ENCODE measurements around the gene NINJ2. TPM values are rescaled to one million over a fixed set of nuclear protein-coding genes. Genes with fewer than 3 reads are reported as not detected.
A peak's percentile ranks its signal among the peaks of the same experiment; 100 is the strongest.

NINJ2 gene
- total RNA-seq, 6 experiments from 2014 or later = 6.4 to 17.7 (median 12.5) TPM

DNA sequence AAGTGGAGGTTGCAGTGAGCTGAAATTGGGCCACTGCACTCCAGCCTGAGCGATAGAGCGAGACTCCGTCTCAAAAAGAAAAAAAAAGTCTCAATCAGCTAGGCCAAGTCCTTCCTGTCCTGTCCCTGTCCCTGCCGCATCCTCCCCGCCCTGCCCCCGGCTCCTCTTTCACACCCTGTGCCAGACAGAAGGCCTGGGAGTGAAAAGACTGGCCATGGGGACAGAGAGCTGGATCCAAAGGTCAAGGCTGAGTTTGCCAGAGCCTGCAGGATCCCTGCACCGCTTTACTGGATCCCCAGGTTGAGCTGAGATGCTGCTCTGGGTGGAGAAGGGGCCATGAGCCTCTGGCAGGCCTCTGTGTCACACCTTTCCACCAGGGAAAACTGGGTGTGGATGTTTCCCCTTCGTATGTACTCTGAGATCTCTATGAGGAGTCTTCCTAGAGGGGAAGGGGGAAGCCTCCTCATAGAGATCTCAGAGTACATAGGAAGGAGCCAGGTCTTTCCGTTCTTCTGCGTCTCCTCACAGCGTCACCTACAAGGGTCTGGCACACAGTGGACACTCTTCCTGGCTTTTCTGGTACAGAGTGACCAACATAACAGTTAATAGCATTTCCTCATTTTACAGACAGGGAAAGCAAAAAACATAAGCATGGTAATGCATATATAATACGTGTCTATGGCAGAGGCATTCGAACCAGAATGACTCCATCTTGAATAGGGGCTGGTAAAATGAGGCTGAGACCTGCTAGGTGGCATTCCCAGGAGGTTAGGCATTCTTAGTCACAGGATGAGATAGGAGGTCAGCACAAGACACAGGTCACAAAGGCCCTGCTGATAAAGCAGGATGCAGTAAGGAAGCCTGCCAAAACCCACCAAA is 35.1 kb downstream of the NINJ2 start:
- Histone ChIP-seq H3K4me3 (no peak overlapping the region), H3K27ac (no peak overlapping the region), H3K36me3 (no peaks in the 10 kb centered on the region), H3K9me3 (no peaks in the 10 kb centered on the region), H3K4me1 (peaks cover 0 to 31% (median 13%) of the 10 kb centered on the region in 4 donors), H3K27me3 (no peaks in the 10 kb centered on the region)
- peak; percentile 68 to 86 (median 81) for DNase-seq
- peak; percentile 59 to 82 (median 70) for ATAC-seq
- WGBS (ENCODE audit: insufficient coverage, low coverage, low lambda C conversion rate, missing lambda C conversion rate) = 62% methylated on average over 7 of the region's 13 CpGs
- TF ChIP-seq POLR2A (IDR thresholded peaks at IDR 0.05) = no peak
- TF ChIP-seq, protein P1, sequence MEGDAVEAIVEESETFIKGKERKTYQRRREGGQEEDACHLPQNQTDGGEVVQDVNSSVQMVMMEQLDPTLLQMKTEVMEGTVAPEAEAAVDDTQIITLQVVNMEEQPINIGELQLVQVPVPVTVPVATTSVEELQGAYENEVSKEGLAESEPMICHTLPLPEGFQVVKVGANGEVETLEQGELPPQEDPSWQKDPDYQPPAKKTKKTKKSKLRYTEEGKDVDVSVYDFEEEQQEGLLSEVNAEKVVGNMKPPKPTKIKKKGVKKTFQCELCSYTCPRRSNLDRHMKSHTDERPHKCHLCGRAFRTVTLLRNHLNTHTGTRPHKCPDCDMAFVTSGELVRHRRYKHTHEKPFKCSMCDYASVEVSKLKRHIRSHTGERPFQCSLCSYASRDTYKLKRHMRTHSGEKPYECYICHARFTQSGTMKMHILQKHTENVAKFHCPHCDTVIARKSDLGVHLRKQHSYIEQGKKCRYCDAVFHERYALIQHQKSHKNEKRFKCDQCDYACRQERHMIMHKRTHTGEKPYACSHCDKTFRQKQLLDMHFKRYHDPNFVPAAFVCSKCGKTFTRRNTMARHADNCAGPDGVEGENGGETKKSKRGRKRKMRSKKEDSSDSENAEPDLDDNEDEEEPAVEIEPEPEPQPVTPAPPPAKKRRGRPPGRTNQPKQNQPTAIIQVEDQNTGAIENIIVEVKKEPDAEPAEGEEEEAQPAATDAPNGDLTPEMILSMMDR (IDR thresholded peaks at IDR 0.05) = no peak
- intact Hi-C loops (cut with DNase I) = no loop called here

DNA sequence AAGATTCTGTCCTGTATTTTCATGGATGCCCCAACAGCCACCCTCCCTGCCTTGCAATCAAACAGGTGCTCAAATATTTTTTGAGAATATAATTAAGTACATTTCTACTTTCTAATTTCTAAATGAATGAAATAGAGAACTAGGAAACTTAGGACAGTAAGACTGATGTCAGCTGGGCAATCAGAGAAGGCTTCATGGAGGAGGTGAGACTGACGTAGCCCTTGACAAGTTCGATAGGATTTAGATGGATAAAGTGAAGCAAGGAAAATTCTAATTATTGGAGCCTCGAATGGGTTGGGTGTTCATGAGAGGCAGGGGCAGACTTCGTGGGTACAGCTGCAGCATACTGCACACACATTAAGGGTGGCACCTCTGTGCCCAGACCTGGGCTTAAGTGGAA is 36.0 kb downstream of the NINJ2 start:
- no peak overlapping the region for H3K4me3 ChIP-seq
- ATAC-seq (no peak), DNase-seq (no peak)
- WGBS (ENCODE audit: insufficient coverage, low coverage, low lambda C conversion rate, missing lambda C conversion rate) = 87% methylated on average over 3 of the region's 4 CpGs
- intact Hi-C loops (cut with DNase I) = no loop called here
- H3K4me1 ChIP-seq = peaks cover 0 to 23% (median 9%) of the 10 kb centered on the region in 4 donors
- H3K27me3 ChIP-seq = no peaks in the 10 kb centered on the region
- no peak overlapping the region for H3K27ac ChIP-seq
- TF ChIP-seq, protein P1 (IDR thresholded peaks at IDR 0.05) = no peak
- TF ChIP-seq POLR2A (IDR thresholded peaks at IDR 0.05) = no peak
- H3K9me3 ChIP-seq = no peaks in the 10 kb centered on the region
- no peaks in the 10 kb centered on the region for H3K36me3 ChIP-seq

DNA sequence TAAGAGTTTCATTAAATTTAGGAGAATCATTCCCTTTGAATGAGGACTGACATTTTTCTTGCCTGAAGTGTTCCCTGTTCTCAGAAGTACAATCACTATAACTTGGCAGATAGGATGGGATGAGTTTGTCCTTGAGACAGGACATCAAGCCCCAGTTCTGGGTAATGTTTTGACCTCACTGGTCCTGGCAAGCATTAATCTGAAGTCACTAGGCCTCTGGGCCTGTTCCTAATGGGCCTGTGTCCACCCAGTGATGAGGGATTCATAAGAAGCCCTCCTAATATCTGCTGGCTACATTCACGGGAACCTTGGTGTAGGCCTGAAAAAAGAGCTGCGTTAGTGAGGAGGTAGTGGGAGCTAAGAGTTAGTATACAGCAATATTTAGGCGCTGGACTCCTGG is 37.2 kb downstream of the NINJ2 start:
- no peaks in the 10 kb centered on the region for H3K9me3 ChIP-seq
- no peak for ATAC-seq
- no peak for DNase-seq
- H3K27me3 ChIP-seq = no peaks in the 10 kb centered on the region
- WGBS (ENCODE audit: insufficient coverage, low coverage, low lambda C conversion rate, missing lambda C conversion rate) = 89% methylated on average over 3 of the region's 3 CpGs
- peaks cover 0 to 13% (median 6%) of the 10 kb centered on the region in 4 donors for H3K4me1 ChIP-seq
- H3K4me3 ChIP-seq = no peak overlapping the region
- no peaks in the 10 kb centered on the region for H3K36me3 ChIP-seq
- H3K27ac ChIP-seq = no peak overlapping the region
- intact Hi-C loops (cut with DNase I) = no loop called here
- TF ChIP-seq POLR2A (IDR thresholded peaks at IDR 0.05) = no peak
- TF ChIP-seq, protein P1 (IDR thresholded peaks at IDR 0.05) = no peak

DNA sequence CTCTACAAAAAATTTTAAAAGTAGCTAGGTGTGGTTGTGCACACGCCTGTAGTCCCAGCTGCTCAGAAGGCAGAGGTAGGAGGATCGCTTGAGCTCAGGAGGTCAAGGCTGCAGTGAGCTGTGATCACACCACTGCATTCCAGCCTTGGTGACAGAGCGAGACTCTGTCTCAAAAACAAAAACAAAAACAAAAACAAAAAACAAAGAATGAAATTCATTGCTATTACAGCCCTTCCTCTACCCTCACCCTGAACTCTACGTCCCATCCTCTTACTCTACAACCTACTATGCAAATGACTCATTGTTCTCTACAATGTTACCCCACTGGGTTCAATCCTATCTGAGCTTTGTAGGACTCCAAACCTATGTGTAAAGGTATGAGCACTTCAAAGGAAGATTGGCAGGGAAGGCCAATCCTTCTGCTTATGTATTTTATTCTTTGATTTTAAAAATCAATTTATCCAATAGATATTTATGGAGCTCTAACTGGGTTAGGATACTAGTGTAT is 39.3 kb downstream of the NINJ2 start:
- Histone ChIP-seq H3K36me3 (no peaks in the 10 kb centered on the region), H3K9me3 (no peaks in the 10 kb centered on the region), H3K27ac (no peak overlapping the region), H3K27me3 (no peaks in the 10 kb centered on the region), H3K4me3 (no peak overlapping the region), H3K4me1 (peaks cover 0 to 13% (median 6%) of the 10 kb centered on the region in 4 donors)
- ATAC-seq (no peak), DNase-seq (no peak)
- intact Hi-C loops (cut with DNase I) = no loop called here
- 95% methylated on average over 3 of the region's 4 CpGs for WGBS (ENCODE audit: insufficient coverage, low coverage, low lambda C conversion rate, missing lambda C conversion rate)
- TF ChIP-seq POLR2A (IDR thresholded peaks at IDR 0.05) = no peak
- TF ChIP-seq, protein P1 (IDR thresholded peaks at IDR 0.05) = no peak

Measured in right lobe of liver (tissue), 6 donors.